GM18861 (cell line): ENCODE data around the gene GET3.
A peak's percentile ranks its signal among the peaks of the same experiment; 100 is the strongest.

ENCODE experiments used
- ATAC-seq: cut with Tn5 transposase; IDR thresholded peaks from one replicate; pipeline ENCODE4 v1.9.1; 2021; ENCODE audit not compliant: unreplicated experiment

The GET3 gene

GRCh38 chr19:12778017-12778904 lies 41.0 kb downstream of the GET3 start:
- no peak for ATAC-seq

- no peak for ATAC-seq
Measured at GRCh38 chr19:12778905-12779161, 41.5 kb downstream of the GET3 start.

GRCh38 chr19:12779162-12779993 lies 42.1 kb downstream of the GET3 start:
- no peak for ATAC-seq

GRCh38 chr19:12782174-12782423 lies 44.8 kb downstream of the GET3 start:
- no peak for ATAC-seq

GRCh38 chr19:12782424-12783290 lies 45.4 kb downstream of the GET3 start:
- peak; percentile 18 for ATAC-seq

- no peak for ATAC-seq
Measured at GRCh38 chr19:12783291-12783848, 46.1 kb downstream of the GET3 start.

- ATAC-seq = no peak
Measured at GRCh38 chr19:12783849-12784393, 46.6 kb downstream of the GET3 start.

- no peak for ATAC-seq
Measured at GRCh38 chr19:12784394-12784870, 47.1 kb downstream of the GET3 start.

GRCh38 chr19:12784871-12785430 lies 47.7 kb downstream of the GET3 start:
- ATAC-seq = no peak

GRCh38 chr19:12785431-12786031 lies 48.2 kb downstream of the GET3 start:
- ATAC-seq = no peak

GRCh38 chr19:12786141-12786870 lies 49.0 kb downstream of the GET3 start:
- no peak for ATAC-seq

- ATAC-seq = no peak
Measured at GRCh38 chr19:12786952-12787351, 49.7 kb downstream of the GET3 start.

- no peak for ATAC-seq
Measured at GRCh38 chr19:12787458-12787857, 50.2 kb downstream of the GET3 start.

- no peak for ATAC-seq
Measured at GRCh38 chr19:12788042-12788681, 50.9 kb downstream of the GET3 start.

- no peak for ATAC-seq
Measured at GRCh38 chr19:12788682-12789097, 51.4 kb downstream of the GET3 start.

GRCh38 chr19:12789098-12789903 lies 52.0 kb downstream of the GET3 start:
- no peak for ATAC-seq

- ATAC-seq = peak; percentile 30
Measured at GRCh38 chr19:12789904-12790619, 52.8 kb downstream of the GET3 start.
